SU-DHL-6 (cell line): ENCODE results near the gene RBM8A.

ENCODE experiments used
- H2AFZ ChIP-seq: fragments of 200-600 bp; sonication (generic); 2 replicates; pipeline ENCODE4 v1.6.1; 2014; ENCODE audit warnings: low read depth, mild to moderate bottlenecking, moderate library complexity, mixed read lengths, antibody characterized with exemption, low read length; ENCODE audit not compliant: severe bottlenecking
- H3F3A ChIP-seq: fragments of 200-600 bp; shearing (Covaris generic); 2 replicates; pipeline ENCODE4 v1.6.0; 2016; ENCODE audit warnings: antibody characterized with exemption, mild to moderate bottlenecking; ENCODE audit not compliant: insufficient read depth
- H3K27ac ChIP-seq: fragments of 200-600 bp; sonication (generic); 2 replicates; pipeline ENCODE4 v1.5.1; 2016; ENCODE audit warnings: low read depth, mild to moderate bottlenecking, low read length, moderate library complexity, mixed read lengths
- H3K27me3 ChIP-seq: fragments of 200-600 bp; sonication (generic), shearing (Covaris generic); 2 replicates; pipeline ENCODE4 v1.6.0; 2014; ENCODE audit warnings: mild to moderate bottlenecking, low read length
- H3K36me3 ChIP-seq: fragments of 200-600 bp; sonication (generic); 2 replicates; pipeline ENCODE4 v1.6.1; 2014; ENCODE audit warnings: mild to moderate bottlenecking, low read length, mixed read lengths
- H3K4me2 ChIP-seq: fragments of 300-600, 200-600 bp; shearing (Covaris generic), sonication (generic); 2 replicates; pipeline ENCODE4 v1.6.0; 2014; ENCODE audit warnings: low read length, low read depth, mild to moderate bottlenecking; ENCODE audit not compliant: poor library complexity, severe bottlenecking
- H3K4me3 ChIP-seq: fragments of 200-600 bp; sonication (generic); 2 replicates; pipeline ENCODE4 v1.5.1; 2014; ENCODE audit warnings: antibody characterized with exemption, low read length, mild to moderate bottlenecking, mixed read lengths; ENCODE audit not compliant: insufficient read depth, poor library complexity, severe bottlenecking
- H3K79me2 ChIP-seq: fragments of 200-600 bp; sonication (generic); 2 replicates; pipeline ENCODE4 v1.6.1; 2014; ENCODE audit warnings: mild to moderate bottlenecking, low read length, moderate library complexity; ENCODE audit not compliant: insufficient read depth
- H3K9ac ChIP-seq: fragments of 200-600 bp; sonication (generic); 2 replicates; pipeline ENCODE4 v1.7.0; 2014; ENCODE audit warnings: mild to moderate bottlenecking, low read length
- H3K9me2 ChIP-seq: fragments of 200-600 bp; sonication (generic); replicated peaks from 2 replicates; pipeline ENCODE4 v1.6.1; 2014; ENCODE audit warnings: low read length; ENCODE audit not compliant: insufficient read depth
- H3K9me3 ChIP-seq: fragments of 200-600 bp; sonication (generic); 2 replicates; pipeline ENCODE4 v1.6.1; 2014; ENCODE audit warnings: low read length, mixed read lengths; ENCODE audit not compliant: insufficient read depth
- H4K20me1 ChIP-seq: fragments of 200-600 bp; sonication (generic); 2 replicates; pipeline ENCODE4 v1.6.1; 2014; ENCODE audit warnings: low read depth, mild to moderate bottlenecking, antibody characterized with exemption, low read length, moderate library complexity, mixed read lengths
- EZH2phosphoT487 ChIP-seq: fragments of 200-600 bp; sonication (generic), shearing (Covaris generic); conservative IDR thresholded peaks from 2 replicates; pipeline ENCODE4 v1.6.1; 2018; ENCODE audit warnings: mild to moderate bottlenecking, antibody characterized with exemption, low read length, moderate library complexity, mixed read lengths
- TF ChIP-seq, protein P1 (sequence below): fragments of 200-600 bp; sonication (generic); IDR thresholded peaks from one replicate; pipeline ENCODE4 v1.5.1; 2017; ENCODE audit warnings: antibody characterized with exemption, mild to moderate bottlenecking, low read length, moderate library complexity; ENCODE audit not compliant: insufficient read depth, poor library complexity, severe bottlenecking

RBM8A gene

GRCh38 chr1:145952903-145953302 lies 25.6 kb upstream of the RBM8A start:
- Histone ChIP-seq H3K4me3 (no peak overlapping the region), H3K9me3 (no peaks in the 10 kb centered on the region), H2AFZ (no peak overlapping the region), H4K20me1 (no peaks in the 10 kb centered on the region), H3K4me2 (no peak overlapping the region), H3K27ac (no peak overlapping the region), H3K79me2 (no peaks in the 10 kb centered on the region), H3K27me3 (no peaks in the 10 kb centered on the region), H3K9me2 (no peaks in the 10 kb centered on the region), H3F3A (peaks cover 13% of the 10 kb centered on the region; the same call in 1 of the 2 replicates), H3K36me3 (no peaks in the 10 kb centered on the region), H3K9ac (no peak overlapping the region)
- TF ChIP-seq, protein P1, sequence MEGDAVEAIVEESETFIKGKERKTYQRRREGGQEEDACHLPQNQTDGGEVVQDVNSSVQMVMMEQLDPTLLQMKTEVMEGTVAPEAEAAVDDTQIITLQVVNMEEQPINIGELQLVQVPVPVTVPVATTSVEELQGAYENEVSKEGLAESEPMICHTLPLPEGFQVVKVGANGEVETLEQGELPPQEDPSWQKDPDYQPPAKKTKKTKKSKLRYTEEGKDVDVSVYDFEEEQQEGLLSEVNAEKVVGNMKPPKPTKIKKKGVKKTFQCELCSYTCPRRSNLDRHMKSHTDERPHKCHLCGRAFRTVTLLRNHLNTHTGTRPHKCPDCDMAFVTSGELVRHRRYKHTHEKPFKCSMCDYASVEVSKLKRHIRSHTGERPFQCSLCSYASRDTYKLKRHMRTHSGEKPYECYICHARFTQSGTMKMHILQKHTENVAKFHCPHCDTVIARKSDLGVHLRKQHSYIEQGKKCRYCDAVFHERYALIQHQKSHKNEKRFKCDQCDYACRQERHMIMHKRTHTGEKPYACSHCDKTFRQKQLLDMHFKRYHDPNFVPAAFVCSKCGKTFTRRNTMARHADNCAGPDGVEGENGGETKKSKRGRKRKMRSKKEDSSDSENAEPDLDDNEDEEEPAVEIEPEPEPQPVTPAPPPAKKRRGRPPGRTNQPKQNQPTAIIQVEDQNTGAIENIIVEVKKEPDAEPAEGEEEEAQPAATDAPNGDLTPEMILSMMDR, result no peak
- no peak for TF ChIP-seq EZH2phosphoT487

- H3K79me2 ChIP-seq, result no peaks in the 10 kb centered on the region
- H4K20me1 ChIP-seq, result no peaks in the 10 kb centered on the region
- H3K9ac ChIP-seq, result no peak overlapping the region
- H3K27me3 ChIP-seq, result no peaks in the 10 kb centered on the region
- H3K4me2 ChIP-seq, result no peak overlapping the region
- H3K36me3 ChIP-seq, result no peaks in the 10 kb centered on the region
- TF ChIP-seq, protein P1, result no peak
- no peak for TF ChIP-seq EZH2phosphoT487
- no peak overlapping the region for H3K4me3 ChIP-seq
- H3K9me3 ChIP-seq, result no peaks in the 10 kb centered on the region
- no peaks in the 10 kb centered on the region for H3K9me2 ChIP-seq
- H3K27ac ChIP-seq, result no peak overlapping the region
- H2AFZ ChIP-seq, result no peak overlapping the region
- peaks cover 5% of the 10 kb centered on the region; the same call in 1 of the 2 replicates for H3F3A ChIP-seq
These were observed 24.2 kb upstream of the RBM8A start for GRCh38 chr1:145951526-145951925.

GRCh38 chr1:145949219-145949618 lies 21.9 kb upstream of the RBM8A start:
- Histone ChIP-seq H3K9me3 (no peaks in the 10 kb centered on the region), H4K20me1 (no peaks in the 10 kb centered on the region), H3K9ac (no peak overlapping the region), H3K36me3 (no peaks in the 10 kb centered on the region), H3F3A (no peaks in the 10 kb centered on the region), H3K4me2 (no peak overlapping the region), H2AFZ (no peak overlapping the region), H3K27me3 (no peaks in the 10 kb centered on the region), H3K79me2 (no peaks in the 10 kb centered on the region), H3K9me2 (no peaks in the 10 kb centered on the region), H3K4me3 (no peak overlapping the region), H3K27ac (no peak overlapping the region)
- TF ChIP-seq, protein P1, result no peak
- no peak for TF ChIP-seq EZH2phosphoT487
